ENCODE measurements around the gene TMEM106B. TPM values are rescaled to one million over a fixed set of nuclear protein-coding genes. Genes with fewer than 3 reads are reported as not detected.

Gene TMEM106B
- total RNA-seq (2022; extraction: Qiagen RNA extraction): 28.5 to 35.8 TPM (median 33.2 TPM) in 5 replicates

DNA sequence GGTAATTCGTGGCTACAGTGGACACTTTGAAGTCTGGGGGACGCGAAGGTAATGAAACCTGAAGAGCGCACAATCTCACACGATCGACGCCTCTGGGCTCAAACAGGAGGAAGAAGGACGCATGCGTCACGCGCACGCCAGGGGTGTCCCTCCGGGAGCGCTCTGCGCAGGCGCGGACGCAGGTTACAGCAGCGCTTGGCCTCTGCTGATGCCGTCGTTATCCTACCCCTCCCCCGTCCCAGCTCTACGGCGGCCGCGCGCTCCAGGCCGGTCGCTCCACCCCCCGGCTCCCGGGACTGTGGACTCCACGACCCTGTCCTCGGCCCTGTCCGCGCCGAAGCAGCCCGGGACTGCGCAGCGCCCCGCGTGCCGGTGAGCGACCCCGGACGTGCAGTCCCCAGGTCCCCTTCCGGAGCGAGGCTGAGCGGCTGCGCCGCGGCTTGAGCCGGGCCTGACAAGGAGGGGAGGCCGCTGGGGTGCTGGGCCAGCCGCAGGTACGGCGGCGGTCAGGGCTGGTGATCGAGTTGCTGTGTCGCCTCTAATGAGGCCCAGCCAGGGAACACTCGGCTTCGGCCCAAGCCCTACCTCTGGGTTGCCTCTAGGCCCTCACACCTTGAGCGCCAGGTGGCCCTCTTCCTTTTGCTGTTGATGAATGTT is at the start of gene TMEM106B:
TMEM106B (plus strand) TSS at position 241 of the 657 bp plus-strand sequence. CDS start 3,517 bp downstream, outside the sequence.

Other genes with a start within 250 kb of the TMEM106B start
- 0.21 to 0.74 TPM (median 0.38 TPM) in 5 replicates for gene VWDE, start 192.6 kb downstream of the TMEM106B start, total RNA-seq (2022; extraction: Qiagen RNA extraction)